Medulla oblongata (tissue), 1 donor: ENCODE results near the gene ERFE.

ENCODE experiments used
- DNase-seq: peaks from one replicate; pipeline ENCODE4 v3.0.0-alpha.2; 2015; ENCODE audit errors: extremely low spot score

The ERFE gene

GRCh38 chr2:238155051-238155760, 3.6 kb upstream of the ERFE start:
- no peak for DNase-seq

GRCh38 chr2:238155761-238156694, 2.7 kb upstream of the ERFE start:
- DNase-seq = no peak

DNA sequence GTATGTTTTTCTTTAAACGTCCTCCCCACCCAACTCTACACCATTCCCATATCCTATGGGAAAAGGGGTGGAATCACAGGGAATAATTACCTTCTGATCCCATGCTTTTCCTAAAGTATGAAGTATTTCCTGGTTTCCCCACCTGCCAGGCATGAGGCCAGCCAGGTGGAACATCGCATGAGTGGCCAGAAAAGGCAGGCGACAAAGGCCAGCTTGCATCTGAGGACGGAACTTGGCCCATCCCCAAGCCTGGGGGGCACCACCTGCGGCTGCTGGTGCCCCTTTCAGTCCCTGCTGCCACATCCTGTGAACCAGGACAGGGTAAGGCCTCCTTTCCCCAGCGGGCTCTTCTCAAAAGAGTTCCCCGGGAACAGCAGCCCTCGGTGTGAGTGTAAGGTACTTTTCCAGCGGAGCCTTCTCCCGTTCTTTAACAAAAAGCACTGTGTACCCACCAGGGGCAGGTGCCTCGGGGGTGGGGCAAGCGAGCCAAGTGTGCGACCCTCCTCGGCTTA, 1.2 kb upstream of the ERFE start:
- no peak for DNase-seq

DNA sequence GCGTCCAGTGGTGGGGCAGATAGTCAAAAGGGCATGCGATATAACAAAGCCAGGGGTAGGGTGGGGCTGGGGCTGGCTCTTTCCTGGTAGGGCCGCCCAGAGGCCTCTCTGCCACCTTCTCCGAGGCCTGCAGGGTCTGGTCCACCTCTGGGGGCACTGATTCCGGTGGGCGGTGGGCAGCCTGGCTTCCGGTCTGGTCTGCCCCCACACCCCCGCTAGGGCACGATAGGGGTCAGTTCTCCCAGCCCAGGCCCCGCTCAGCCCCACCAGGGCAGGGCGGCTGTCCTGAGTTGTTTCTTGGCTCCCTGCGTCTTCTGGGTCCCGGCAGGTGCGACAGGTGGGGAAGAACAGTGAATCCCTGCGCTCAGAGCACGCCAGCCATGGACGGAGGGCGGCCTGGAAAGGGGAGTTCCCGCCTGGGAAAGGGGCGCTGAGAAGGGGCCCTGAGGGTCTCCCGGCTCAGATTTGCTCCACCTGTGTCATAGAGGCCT, 707 bp upstream of the ERFE start:
- DNase-seq = no peak

DNA sequence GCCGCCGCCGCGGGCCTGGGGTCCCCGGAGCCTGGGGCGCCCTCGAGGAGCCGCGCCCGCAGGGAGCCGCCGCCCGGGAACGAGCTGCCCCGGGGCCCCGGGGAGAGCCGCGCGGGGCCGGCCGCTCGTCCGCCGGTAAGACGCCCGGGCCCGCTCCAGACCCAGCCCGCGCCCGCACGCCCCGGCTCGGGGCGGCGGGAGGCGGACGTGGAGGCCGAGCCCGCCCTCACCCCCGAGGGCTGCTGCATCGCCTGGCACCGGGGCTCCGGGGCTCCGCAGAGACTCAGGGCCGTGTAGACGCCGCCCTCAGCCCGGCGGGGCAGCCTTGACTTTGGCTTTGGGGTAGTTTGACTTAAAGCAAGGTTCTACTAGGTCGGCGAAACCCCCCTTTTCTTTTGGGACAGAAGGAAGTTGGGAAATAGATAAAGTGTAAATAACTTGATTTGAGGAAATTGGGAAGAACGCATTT, 335 bp downstream of the ERFE start:
- DNase-seq = no peak

DNA sequence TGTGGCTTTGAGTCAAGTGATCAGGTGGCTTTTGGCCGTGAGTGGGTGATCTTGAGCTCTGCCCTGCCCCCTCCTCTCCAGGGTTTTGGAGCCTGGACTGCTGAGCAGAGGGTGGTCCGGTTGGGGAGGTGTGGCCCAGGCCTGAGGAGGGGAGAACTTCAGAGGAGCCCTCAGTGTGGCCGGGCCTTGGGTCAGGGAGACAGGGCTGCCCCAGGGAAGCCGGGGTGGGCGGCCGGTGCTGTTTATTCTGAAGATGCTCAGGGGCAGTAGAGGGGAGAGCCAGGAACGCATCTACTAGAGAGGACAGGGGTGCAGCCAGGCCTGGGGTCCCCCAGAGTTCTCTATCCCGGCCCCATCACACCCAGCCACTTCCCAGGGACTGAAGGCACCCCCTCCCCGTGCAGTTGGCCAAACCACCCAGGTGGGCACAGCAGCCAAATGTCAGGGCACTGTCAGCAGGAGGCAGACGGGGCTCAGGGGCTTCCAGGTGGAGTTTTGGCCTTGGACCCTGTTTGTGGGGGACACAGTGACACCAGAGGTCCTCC, 963 bp downstream of the ERFE start:
- no peak for DNase-seq

GRCh38 chr2:238160206-238161129, 1.7 kb downstream of the ERFE start:
- DNase-seq = no peak

DNA sequence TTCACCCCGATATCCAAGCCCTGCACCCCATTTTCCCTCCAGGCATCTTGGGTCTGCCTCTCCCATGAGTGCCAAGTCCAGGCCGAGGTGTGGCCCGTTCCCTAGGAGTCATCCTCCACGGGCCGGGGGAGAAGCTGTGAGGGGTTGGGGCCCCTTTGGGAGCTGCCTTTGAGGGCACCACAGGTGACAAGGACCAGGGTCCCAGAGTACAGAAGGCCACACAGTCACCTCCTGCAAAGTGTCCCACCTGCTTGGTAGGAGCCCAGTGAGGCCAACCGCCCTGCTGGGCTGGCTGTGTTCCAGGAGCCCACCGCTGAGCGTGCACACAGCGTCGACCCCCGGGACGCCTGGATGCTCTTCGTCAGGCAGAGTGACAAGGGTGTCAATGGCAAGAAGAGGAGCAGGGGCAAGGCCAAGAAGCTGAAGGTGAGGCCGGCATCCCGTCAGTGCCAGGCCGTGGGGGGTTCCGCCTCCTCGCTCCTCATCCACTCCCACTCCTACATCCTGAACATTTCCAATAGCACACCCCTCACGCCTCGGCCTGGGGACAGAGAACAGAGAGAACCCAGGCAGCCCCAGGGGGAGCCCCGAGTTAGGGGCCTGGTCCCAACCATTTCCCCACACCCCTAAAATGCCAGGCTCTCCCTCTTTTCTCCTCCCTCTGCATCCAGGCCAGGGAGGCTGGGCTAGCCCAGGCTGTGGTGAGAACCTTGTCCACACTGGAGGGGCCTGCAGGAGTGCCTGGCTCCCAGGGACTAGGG, 2.7 kb downstream of the ERFE start:
- no peak for DNase-seq

GRCh38 chr2:238162251-238162845, 3.6 kb downstream of the ERFE start:
- DNase-seq = no peak

DNA sequence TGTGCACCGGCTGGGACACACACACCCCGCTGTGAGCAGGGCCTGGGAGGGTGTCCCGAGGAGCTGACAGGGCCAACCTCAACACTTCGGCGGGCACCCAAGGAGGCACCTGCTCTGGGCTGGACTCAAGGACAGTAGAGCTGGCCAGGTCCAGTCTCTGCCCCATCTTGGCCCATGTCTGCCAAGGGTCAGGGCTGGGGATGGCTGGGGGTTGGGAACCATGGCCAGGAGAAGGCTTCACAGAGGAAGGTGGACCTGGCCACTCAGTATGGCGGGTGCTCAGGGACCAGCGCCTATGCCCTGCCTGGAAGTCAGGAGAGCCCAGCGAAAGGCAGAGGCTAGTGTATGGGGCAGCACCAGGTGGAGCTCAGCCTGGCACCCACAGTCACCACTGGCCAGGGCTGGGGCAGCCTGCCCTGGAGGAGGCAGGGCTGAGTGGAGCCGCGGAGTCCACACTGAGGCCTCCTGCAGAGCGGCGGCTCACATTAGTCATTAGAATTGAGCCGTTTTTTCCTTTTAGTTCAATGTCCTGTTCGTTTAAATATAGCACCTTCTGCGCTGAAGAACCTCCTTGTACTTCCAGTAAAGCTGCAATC, 4.2 kb downstream of the ERFE start:
- no peak for DNase-seq

DNA sequence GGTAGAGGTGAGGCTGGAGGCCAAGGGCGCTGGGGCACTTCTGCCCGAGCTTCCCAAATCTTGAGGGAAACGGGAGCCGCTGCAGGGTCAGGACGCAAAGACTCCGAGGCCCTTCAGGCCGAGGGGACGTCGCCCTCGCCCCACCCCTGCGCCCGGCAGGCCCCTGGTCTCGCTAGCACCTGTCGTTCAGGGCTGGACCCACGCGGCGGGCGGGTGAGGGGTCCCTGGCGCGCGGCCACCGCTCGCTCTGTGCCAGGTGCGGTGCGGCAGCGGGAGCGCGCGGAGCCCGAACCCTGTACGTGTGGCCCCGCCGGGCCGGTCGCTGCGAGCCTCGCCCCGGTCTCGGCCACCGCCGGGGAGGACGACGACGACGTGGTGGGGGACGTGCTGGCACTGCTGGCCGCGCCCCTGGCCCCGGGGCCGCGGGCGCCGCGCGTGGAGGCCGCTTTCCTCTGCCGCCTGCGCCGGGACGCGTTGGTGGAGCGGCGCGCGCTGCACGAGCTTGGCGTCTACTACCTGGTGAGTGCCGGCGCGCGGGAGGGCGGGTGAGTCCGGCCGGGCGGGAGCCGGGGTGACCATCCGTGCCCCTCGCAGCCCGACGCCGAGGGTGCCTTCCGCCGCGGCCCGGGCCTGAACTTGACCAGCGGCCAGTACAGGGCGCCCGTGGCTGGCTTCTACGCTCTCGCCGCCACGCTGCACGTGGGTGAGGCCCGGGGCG, 4.9 kb downstream of the ERFE start:
- no peak for DNase-seq

GRCh38 chr2:238164906-238165287, 6.1 kb downstream of the ERFE start:
- no peak for DNase-seq

DNA sequence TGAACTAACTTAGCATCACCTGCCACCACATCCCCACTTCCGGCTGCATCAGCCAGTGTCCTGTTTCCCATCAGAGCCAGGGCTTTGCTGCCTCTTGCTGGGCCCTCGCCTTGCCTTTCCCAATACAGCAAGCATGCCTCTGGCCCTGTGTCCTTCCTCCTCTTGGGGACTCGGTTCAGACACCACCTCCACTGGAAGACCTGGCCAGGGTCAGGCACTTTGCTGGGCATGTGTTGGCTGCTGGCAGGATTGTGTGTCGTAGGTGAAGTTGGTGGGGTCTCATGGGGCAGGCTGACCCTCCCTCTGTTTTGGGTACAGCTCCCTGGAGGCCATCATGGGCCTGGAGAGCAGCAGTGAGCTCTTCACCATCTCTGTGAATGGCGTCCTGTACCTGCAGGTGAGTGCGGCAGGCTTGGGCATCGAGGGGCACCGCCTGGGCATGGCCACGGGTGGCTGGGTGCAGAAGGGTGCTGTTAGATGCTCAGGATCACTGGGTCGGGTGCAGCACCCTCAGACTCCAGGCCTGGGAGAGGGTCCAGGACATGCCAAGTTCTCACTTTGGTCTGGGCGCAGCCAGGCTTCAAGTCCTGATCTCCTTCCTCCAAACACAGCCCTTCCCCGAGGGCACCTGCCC, 6.6 kb downstream of the ERFE start:
- no peak for DNase-seq

DNA sequence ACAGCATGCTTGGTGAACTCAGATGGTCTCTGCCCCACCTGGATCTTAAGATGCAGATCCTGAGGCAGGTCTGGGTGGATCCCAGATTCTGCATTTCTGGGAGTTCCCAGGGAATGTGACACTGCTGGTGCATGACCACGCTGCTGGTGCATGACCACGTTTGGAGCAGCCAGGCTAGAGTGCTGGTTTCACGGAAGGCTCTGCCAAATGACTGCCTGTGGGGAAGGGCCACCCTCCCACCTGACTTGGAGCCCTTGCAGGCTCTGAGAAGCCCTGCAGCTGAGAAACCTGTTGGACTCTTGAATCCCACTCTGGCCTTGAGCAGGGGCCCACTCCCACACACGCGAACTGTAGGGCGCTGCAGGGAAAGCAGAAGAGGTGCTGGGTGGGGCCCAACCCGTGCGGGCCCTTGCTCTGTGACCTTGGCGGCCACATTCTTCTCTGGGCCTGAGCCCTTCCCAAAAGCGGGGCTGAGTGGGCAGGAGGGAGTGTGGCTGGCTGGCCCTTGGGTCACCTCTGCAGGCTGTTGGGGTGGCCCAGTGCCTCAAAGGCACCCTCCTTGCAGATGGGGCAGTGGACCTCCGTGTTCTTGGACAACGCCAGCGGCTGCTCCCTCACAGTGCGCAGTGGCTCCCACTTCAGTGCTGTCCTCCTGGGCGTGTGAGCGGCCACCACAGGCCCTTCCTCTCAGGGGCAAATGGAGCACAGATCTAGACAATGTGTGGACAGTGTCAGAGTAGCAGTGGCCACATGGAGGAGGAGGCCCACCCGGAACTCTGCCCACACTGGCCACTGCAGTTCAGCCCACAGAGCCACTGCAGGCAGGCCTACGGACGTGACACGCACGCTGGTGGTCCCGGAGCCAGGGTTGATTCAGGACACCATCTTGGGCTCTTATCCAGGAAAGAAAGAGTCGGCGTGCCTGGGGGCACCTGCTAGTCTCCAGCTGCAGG, 7.9 kb downstream of the ERFE start:
- DNase-seq = no peak

GRCh38 chr2:238167344-238167715, 8.6 kb downstream of the ERFE start:
- no peak for DNase-seq

DNA sequence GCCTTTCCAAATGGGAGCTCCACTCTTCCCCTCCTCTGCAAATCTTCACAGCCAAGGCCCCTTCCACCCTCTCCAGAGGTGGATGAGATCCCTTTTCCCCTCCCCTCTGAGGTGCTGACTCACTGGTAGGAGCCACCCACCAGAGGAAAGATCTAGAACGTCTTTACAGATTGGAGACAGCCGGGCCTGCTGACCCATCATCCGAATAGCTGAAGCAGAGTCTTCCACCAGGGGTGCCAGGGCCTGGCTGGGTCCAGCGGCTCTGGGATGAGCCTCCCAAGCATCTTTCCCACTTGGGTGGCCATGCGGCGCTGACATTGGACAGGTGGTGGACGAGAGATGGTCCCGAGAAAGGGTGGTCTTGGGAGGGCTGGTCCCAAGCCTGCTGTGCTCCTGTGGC, 9.0 kb downstream of the ERFE start:
- DNase-seq = no peak
